Muscle of arm (tissue), 12 donors: ENCODE measurements around the gene FYN. TPM values are rescaled to one million over a fixed set of nuclear protein-coding genes. Genes with fewer than 3 reads are reported as not detected.
A peak's percentile ranks its signal among the peaks of the same experiment; 100 is the strongest.
"Not testable (repeated sequence)": the region's sequence is repeated elsewhere in the genome, so short reads cannot be mapped to it uniquely, and the experiment has no call there.

Source experiments
- DNase-seq: peaks from one replicate; pipeline ENCODE4 v3.0.0-alpha.2; 2013
- polyA plus RNA-seq, 12 donors: library from polyadenylated mRNA; unstranded; fragments of 120-200 nt; gene quantifications; one replicate each; pipeline ENCODE4 v1.2.1, GENCODE V29; 2013; ENCODE audit not compliant: insufficient read length in 12 of 12

FYN gene
- polyA plus RNA-seq, 12 donors = 98.4 to 184 (median 152) TPM; not detected in 1

DNA sequence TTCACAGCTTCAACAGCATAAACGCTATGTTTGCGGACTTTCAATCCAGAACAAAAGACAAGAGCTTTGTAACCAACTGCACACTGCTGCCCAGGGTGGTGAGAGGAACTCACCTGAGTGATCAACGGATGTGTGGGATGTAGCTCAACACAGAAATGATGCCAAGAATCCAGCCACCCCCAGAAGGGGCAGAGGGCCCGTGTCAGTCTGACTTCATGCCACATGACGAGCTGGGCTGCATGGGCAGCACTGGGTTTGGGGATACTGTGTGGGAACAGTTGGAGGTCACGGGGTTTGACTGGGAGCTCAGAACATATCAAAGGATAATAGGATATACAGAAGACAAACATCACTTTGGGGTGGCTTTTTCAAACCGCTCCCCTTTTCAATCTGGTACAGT lies 188.2 kb downstream of the FYN start:
- no peak for DNase-seq

DNA sequence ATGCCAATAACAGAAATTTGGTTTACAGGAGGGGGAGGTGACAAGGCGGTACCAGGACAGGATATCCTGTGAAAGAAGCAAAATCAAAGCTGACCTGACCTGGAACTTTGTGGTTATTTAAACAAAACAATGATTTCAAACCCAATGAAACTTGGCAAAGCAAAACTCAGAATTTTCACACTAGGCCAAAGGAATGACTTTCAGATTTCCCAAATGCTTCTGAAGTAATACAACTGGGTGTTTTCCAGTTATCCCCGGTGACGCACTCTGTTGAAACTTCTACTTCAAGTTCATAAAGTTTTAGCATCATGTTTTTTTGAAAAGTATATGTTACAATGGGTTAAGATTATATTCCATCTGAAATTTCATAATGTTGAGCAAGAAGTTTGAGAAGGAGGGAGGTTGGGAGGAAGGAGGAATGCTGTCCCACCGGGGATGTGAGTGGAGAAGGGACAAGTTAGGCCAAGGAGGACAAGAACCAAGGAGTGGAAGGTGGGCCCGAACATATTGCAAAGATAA lies 189.4 kb downstream of the FYN start:
- DNase-seq = peak; percentile 45

DNA sequence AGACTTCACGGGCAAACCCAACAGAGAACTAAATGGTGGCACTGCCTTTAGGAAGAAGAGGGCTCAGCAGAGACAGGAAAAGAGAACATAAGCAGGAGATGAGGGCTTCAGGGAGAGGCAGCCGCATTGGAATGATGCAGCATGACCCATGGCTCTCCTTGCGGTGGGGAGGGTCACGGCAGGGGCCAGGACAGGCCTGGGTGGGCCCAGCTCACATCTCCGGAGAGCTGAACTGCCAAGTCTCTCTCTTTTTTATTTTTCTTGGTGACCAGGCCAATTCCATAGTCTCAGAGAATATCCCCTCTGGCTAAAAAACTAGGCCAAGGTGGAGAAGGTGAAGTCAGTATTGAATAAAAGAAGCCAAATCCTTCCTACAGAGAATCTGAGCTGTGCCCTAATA lies 190.1 kb downstream of the FYN start:
- no peak for DNase-seq

DNA sequence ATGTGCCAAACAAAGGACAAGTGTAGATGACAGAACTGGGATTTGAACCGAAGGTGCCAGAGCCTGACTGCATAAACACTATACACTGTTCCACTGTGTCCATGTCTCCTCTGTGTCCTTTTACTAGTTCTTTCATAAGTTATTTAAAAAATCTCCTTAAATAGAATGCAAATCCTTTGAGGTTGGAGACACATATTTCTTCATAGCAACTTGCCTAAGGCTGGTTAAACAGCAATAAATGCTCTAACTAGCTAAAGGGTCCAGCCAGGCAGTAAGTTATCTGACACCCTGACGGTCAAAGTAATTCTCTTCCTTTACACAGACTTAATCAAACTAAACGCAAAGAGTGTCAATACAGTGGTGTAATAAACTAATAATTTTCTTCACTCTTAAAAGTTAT lies 191.4 kb downstream of the FYN start:
- DNase-seq = no peak

DNA sequence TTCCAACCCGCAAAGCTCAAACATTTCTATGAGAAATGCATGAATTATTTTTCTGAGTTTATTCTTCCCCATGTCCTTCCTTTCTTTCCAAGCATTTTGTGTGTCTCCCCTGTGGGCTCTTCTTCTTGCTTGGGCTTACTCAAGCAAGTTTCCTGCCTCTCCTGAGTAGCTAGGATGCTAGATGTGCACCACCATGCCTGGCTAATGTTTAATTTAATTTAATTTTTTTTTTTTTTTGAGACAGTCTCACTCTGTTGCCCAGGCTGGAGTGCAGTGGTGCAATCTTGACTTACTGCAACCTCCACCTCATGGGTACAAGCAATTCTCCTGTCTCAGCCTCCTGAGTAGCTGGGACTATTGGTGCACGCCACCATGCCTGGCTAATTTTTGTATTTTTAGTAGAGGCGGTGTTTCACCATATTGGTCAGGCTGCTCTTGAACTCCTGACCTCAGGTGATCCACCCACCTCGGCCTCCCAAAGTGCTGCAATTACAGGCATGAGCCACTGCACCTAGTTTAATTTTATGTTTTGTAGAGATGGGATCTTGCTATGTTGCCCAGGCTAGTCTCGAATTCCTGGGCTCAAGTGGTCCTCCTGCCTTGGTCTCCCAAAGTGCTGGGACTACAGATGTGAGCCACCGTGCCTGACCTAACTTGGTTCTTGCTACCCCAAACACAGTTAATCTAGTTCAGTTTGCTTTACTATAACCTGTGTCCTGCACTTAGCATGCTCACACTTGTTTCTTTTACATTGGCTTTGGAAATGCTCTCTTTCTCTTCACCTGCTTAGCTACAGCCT lies 192.2 kb downstream of the FYN start:
- not testable (repeated sequence) for DNase-seq

DNA sequence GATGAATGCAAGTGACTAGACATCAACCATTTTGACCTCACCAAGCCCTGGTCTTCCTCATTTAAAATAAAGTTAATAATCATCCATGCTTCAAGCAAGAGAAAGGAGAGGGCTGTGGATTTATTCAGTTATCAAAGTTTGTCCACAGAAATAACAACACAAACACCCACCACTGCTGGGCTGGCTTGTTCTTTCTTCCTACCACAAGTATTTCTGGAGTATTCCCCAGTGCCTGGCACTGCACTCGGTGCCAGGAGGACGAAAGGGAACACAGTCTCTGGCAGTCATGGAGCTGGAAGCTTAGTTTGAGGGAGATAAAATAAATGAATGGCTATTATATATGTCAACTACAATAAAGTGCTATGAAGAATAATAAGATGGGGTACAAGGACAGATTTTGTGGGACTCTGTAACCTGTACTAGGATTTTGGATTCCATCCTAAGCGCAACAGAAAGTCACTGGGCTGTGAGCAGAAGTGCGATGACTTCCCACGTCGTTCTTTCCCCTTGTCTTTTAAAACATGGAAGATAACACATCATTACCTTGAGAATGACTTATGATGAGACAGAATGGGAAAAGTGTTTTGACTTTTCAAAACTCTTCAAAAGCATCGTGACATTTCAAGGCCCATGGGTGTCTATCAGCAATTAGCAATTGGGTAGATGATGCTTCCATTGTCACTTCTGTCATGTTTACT lies 193.1 kb downstream of the FYN start:
- DNase-seq = no peak

DNA sequence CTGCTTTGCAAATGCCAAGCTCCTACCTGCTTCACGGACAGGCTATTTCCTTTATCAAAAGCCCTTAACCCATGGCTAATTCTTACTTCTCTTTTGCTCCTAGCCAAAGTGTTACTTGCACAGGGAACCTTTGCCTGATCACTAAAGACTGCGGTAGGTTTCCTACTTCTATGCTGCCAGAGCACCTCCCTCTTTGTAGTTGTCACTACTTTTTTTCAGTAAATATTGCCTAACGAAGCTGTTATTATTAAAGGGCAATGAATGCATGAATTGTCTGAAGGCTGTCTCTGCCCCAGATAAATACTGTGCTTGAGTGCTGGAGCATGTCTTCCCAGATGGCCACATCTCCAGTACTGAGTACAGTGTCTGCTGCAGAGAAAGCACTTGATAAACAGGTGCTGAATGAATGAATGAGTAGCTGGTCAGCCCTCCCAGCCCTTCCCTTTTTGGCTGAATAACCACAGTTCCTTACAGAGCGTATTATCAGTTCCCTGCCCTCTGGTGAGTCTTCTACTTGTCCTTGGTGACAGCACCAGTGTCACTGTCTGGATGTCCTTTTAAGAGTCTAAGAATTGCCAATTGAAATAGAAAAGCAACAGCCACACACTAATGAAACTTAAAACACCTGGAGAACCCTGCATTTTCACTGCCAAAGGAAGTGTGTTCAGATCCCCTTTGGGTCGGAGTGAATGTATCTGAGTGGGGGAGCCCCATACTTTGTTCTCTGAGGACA lies 194.0 kb downstream of the FYN start:
- DNase-seq = no peak

DNA sequence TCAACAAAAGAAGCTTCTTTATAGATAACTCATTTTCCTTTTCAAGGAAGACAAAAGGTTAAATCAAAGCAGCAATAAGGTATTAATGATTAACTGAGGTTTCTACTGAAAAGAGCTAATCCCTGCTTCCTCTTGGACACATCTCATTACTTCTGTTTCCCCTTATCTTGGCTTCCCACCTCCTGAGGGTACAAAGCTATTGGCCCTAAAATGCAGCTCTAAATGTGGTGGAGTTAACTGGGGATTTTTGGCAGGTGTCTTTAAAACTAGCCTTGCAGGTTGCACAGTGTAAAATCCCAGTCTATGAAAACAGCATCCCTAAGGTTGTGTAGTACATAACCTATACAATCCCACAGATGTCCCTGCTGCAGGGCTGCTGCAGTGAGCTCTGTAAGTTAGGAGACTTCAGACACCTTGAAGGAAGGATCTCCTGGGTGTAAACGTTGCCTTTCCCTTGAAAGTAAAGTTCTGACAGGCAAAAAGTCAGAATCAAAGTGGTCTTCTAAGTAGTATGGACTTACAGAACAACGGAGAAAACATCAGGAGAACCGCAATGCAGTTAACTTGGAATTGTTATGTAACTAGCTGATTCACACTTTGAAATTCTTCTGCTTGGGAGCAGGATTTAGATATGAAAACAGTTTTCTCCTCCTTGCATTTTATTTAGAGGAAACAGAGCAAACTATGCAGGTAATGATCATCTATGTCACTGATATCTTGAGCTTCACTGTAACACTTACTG lies 195.8 kb downstream of the FYN start:
- no peak for DNase-seq

DNA sequence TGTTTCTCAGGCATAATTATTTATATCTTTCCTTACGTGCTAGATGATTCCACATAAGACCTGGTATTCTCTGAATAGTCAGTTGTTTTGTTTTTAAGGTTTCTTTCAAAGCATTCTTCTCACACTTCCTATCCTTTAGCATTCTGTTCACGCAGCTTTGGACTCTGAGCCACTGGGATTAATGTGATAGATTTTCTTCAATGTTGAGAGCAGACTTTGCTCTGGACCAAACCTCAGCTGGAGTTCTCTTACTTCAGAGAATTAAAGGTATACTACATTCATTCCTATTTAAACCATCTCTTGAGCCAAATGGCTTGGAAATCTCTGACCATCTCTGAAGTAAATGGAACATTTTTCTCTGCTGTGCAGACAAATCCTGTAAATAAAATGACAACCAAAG lies 196.9 kb downstream of the FYN start:
- no peak for DNase-seq

DNA sequence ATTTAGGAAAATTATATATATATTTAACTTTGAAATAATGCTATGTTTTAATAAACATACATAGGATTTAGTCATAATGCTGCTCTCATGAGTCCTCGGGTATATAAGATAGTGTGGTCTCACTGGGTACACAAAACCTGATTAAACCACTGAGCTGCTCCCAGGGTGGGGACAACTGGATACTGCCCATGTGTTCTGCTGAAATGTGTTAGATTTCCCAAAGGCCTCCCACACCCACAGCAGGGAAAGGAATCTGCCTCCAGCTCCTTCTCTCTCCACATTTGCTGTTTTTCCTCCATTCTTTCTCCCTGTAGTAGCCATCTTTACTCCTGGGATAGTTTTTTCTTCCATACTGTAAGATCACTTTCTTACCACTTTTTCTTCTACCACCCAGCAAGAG lies 198.4 kb downstream of the FYN start:
- DNase-seq = no peak

DNA sequence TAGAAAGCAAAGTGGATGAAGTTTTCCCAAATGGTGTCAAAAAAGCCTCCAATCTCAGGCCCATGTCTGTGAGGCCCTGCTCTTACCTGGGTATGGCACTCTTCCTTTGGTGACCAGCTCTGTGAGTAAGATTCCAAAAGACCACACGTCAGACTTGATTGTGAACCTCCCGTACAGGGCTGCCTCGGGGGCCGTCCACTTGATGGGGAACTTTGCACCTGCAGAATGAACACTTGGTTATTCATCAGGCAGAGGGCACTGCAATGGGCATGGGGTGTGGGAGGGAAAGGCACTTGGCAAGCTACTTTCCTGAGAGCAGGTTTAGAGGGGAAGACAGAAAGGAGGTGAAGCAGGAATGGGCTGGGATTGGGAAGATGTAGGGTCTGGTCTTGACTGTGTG lies 198.8 kb downstream of the FYN start:
- DNase-seq = no peak

DNA sequence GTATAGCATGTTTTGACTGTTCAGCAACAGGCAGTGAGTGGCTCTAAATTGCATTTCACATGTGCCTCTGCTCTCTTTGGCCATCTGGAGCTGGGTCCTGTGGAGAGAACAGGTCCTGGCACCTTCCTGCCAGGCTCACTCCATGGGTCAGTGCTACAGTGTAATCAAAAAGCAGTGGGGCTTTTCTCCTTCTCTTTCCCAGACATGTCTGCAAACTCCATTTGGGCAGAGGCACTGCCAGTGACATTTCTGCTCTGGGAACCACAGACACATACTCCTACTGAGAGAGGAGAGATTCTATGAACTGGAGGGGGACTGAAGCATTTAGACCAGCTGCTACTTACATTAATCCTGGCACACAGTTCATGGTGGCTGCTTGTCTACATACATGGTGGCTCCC lies 199.3 kb downstream of the FYN start:
- DNase-seq = no peak

DNA sequence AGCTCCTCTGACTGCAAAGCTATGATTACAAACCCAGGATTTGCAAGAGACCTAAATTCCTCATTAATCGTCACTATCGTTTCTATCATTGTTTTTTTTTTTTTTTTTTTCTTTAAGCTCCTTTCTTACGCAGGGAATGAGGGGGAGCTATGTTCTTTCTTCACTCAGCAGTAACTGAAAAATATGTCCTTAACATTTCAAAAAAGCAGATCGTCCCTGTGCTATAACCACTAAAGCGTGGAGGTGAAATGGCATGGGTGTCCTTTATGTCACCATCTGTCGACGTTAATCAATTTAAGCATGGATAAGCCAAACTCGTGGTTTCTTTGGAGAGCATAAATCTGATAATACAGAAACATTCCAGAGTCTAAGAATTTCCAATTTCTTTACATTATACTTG lies 199.7 kb downstream of the FYN start:
- DNase-seq = no peak

DNA sequence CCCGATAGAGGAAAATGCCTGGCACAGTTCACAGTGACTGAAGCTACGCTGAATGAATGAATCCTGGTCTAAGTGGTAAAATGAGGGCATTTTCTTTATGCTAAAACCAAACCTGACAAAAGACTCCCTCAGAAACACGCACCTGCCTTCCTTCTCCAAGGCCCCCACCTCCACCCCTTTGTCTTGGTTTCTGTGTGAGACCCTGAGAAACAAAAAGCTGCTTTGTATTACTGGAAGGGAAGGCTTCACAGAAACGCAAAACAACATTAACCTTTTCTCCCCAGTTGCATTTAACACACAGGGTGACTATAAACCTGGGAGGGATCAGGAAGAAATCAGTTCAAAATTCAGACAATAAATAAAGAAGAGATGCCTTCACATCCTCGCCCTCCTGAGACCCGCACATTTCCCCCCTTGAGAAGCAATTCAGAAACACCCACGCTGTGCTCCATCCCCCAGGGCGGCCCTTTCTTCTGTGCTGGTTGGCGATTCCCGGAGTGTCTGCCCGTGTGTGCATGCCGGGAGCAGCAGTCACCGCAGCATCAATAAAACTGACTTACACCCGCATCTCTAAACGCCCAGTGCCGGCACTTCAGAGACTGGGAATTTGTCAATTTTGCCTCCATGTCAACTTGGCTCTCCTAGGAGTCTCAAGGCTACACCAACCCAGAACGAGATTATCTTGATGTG lies 200.3 kb downstream of the FYN start:
- DNase-seq = no peak

DNA sequence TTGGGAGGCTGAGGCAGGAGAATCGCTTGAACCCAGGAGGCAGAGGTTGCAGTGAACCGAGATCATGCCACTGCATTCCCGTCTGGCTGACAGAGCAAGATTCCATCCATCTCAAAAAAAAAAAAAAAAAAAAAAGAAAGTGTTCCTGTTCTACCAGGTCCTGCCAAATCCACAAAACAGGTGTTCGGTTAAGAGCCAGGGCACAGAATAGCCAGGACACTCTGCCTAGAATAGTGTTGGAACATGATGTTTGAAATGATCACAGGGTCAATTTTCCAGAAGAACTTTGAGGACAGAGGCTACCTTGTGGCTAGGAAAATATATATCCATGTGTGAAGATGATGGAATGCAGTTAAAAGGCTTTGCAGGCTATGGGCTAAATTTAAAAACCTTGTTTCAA lies 203.9 kb downstream of the FYN start:
- peak; percentile 34 for DNase-seq

DNA sequence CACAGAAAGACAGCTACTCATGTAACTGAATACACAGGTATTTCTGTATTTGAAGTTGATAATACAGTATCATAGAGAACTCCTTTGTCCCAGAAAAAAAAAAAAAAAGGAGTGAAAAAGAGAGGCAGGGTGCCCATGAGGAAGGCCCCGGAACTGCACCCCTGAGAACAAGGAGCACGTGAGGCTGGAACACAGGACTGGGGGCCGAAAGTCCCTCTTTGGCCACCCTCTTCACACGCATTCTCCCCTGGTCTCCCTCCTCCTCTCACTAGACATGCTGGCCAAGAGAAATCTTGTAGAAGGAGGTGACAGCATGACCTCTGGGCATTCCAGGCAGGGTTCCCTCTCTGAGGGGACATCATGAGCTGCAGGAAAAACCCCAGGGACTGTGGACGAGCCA lies 204.8 kb downstream of the FYN start:
- no peak for DNase-seq

DNA sequence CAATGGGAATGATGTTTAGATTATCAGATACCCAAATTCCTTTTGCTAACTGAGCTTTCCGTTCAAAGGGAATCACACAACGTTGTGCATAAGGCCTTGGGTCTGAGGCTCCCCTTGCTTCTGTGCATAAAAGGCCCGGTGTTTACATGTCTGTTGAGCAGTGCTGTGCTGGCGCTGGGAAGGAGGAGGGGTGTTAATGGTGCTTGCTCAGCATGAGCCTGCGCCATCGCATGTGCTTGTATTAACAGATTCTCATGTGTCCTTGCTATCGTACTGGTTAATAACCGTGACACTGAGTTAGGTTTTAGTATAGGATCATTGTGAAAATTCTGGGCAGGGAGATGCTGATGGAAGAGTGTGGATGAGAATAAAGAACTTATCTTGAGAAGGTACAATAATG lies 205.3 kb downstream of the FYN start:
- no peak for DNase-seq

DNA sequence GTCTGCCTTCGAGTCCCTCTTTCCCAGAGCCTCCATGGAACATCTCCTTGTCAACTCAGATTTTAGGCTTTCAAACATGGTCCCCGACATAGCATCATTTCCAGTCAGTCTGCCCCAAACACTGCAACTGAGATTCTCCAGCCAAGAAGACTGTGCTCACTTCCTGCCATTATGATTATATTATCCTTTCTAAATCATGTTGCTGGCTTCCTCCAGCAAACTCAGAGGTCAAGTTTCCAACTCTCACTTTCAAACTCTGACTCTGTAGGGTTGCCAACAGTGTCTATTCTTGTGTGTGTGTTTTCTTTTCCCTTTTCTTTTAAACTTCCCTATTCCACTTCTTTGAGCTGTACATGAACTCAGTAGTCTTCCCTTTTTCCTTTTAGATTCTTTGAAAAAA lies 206.4 kb downstream of the FYN start:
- peak; percentile 57 for DNase-seq

DNA sequence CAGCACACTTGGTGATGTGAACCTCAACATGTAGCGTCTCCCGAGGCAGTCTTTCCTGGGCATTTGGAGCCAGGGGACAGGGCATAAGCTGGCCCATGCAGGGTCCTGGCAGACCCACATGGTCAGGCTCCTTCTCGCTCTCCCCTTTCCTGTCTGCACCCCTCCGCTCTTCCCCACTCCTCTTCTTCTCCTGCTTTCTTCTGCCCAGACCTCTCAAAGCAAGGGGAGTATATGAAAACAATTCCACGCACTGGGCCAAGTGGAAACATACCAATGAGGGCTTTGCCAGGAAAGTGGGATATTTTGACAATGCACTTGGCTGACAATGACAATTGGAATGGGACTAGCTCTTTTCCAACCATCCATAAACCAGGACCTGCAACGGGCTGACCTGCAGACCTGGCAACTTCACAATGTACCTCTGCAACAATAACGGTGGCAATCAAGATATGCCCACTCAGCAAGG lies 208.7 kb downstream of the FYN start:
- peak; percentile 79 for DNase-seq

DNA sequence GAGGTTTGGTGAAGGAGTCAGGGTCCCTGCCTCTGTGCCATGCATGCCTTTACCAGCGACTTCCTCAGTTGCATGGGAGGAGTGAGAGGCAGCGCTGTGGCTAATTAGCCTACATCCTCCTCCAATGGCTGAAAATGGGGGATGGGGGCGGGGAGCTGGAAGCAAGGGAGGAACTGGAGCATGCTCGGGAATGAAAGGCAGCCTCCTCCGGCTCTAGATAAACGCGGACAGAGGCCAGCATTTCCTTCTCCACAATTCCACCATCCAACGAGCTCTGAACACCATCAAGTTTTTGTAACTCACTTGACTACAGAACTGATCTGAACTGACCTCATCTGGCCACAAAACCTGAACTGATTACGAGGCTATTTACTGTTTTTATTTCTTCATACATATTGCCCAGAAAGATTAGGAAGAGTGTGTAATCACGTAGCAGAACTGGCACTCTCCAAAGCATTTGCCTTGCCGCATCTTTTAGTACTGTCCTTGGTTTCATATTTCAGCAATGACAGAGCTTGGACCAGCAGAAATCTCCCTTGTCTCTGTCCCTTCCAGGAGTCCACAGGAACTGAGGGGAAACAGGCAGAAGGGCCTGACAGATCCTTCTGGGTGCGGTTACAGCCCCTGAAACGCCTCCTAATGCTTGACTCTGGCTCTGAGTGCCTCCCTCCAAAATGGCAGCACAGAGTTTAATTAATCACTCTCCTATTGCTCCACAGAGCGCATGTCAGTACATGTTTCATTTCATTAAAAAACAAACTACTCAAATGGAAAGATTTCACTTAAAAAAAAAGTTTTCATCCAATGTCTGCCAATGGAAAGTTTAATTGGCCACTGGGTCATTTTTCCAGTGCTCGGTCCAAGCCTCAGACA lies 209.3 kb downstream of the FYN start:
- peak; percentile 86 for DNase-seq
